Lung (tissue), 12 donors: ENCODE results near the gene ZIC2. TPM values are rescaled to one million over a fixed set of nuclear protein-coding genes. Genes with fewer than 3 reads are reported as not detected.

Source experiments
- ATAC-seq: fragments of 200-7000 bp; cut with Tn5 transposase; one replicate; pipeline ENCODE4 v1.9.1; 2020; ENCODE audit warnings: moderate number of reproducible peaks; ENCODE audit not compliant: insufficient read depth, low FRiP score
- DNase-seq, 3 donors: peaks; one replicate each; pipeline ENCODE4 v3.0.0-alpha.2; 2013 to 2017
- H3K27ac ChIP-seq, 2 donors: one replicate each; pipeline ENCODE4 v1.5.1; 2013; ENCODE audit warnings: mild to moderate bottlenecking in 2 of 2, moderate library complexity in 2 of 2, control low read depth in 1 of 2, inconsistent platforms in 1 of 2, low read depth in 1 of 2, low read length in 1 of 2
- H3K27me3 ChIP-seq, 3 donors: one replicate each; pipeline ENCODE4 v1.5.1; 2013; ENCODE audit warnings: low read length in 2 of 3; ENCODE audit not compliant: control insufficient read depth in 3 of 3, insufficient read depth in 3 of 3
- H3K36me3 ChIP-seq, 4 donors: one replicate each; pipeline ENCODE4 v1.5.1; 2013; ENCODE audit warnings: low read length in 4 of 4, mild to moderate bottlenecking in 1 of 4, moderate library complexity in 1 of 4; ENCODE audit not compliant: control insufficient read depth in 4 of 4, insufficient read depth in 4 of 4
- H3K4me1 ChIP-seq, 5 donors: one replicate each; pipeline ENCODE4 v1.5.1; 2013; ENCODE audit warnings: low read length in 5 of 5, mild to moderate bottlenecking in 2 of 5, moderate library complexity in 1 of 5; ENCODE audit not compliant: control insufficient read depth in 5 of 5, insufficient read depth in 5 of 5
- H3K4me3 ChIP-seq: one replicate; pipeline ENCODE4 v1.5.1; 2013; ENCODE audit warnings: mild to moderate bottlenecking, control low read depth, moderate library complexity
- H3K9ac ChIP-seq, 2 donors: one replicate each; pipeline ENCODE4 v1.5.1; 2013; ENCODE audit warnings: low read length in 2 of 2, control low read depth in 1 of 2; ENCODE audit not compliant: insufficient read depth in 1 of 2
- H3K9me3 ChIP-seq, 4 donors: one replicate each; pipeline ENCODE4 v1.5.1; 2013; ENCODE audit warnings: low read length in 3 of 4, mild to moderate bottlenecking in 1 of 4, moderate library complexity in 1 of 4; ENCODE audit not compliant: control insufficient read depth in 4 of 4, insufficient read depth in 3 of 4
- WGBS, 2 donors: extraction: QIAGEN DNeasy Blood & Tissue Kit; methylation state at CpG; one replicate each; pipeline ENCODE4 v1.1.7; 2013; 5-methylcytosine and 5-hydroxymethylcytosine counted together
- polyA plus RNA-seq, 2 donors: library from polyadenylated mRNA; stranded (reverse); fragments of 200-250 nt; gene quantifications; one replicate each; pipeline ENCODE4 v1.2.1, GENCODE V29; 2013
- total RNA-seq, 2 donors: library from RNA; depleted of rRNA in 1 of 2; stranded (reverse); fragments of >200 nt in 1 of 2; gene quantifications; one replicate each; pipeline ENCODE4 v1.2.1, GENCODE V29; 2014 to 2021
- TF ChIP-seq, protein P1 (sequence below): IDR thresholded peaks from 2 replicates; pipeline ENCODE4 v1.5.1; 2012; ENCODE audit warnings: mild to moderate bottlenecking; ENCODE audit errors: control extremely low read depth, extremely low read depth
- donor health status: control.
- donor health status: control.
- donor health status: Bipolar disorder and iron deficiency.
- donor health status: healthy.
- donor health status: DM: yes; HTN: yes; CAD: no.

Gene ZIC2
- total and polyA plus RNA-seq, 4 donors: 0.06 TPM; not detected in 3

DNA sequence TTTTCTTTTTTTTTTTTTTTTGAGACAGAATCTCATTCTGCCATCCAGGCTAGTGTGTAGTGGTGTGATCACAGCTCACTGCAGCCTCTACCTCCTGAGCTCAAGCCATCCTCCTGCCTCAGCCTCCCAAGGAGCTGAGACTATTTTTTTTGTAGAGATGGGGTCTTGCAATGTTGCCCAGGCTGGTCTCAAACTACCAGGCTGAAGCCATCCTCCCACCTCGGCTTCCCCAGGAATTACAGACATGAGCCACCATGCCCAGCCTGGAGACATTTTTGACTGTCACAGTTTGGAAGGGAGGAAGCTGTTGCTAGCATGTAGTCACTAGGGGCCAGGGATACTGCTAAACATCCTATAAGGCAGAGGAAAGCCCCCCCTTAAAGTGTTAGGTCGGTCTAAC, 33.9 kb upstream of the ZIC2 start:
- peaks cover 0 to 6% (median 2%) of the 10 kb centered on the region in 3 donors for H3K27me3 ChIP-seq
- DNase-seq (no peak), ATAC-seq (no peak)
- no peak overlapping the region for H3K9ac ChIP-seq
- peaks cover 0 to 19% (median 2%) of the 10 kb centered on the region in 5 donors for H3K4me1 ChIP-seq
- TF ChIP-seq, protein P1, sequence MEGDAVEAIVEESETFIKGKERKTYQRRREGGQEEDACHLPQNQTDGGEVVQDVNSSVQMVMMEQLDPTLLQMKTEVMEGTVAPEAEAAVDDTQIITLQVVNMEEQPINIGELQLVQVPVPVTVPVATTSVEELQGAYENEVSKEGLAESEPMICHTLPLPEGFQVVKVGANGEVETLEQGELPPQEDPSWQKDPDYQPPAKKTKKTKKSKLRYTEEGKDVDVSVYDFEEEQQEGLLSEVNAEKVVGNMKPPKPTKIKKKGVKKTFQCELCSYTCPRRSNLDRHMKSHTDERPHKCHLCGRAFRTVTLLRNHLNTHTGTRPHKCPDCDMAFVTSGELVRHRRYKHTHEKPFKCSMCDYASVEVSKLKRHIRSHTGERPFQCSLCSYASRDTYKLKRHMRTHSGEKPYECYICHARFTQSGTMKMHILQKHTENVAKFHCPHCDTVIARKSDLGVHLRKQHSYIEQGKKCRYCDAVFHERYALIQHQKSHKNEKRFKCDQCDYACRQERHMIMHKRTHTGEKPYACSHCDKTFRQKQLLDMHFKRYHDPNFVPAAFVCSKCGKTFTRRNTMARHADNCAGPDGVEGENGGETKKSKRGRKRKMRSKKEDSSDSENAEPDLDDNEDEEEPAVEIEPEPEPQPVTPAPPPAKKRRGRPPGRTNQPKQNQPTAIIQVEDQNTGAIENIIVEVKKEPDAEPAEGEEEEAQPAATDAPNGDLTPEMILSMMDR: no peak
- WGBS, 2 donors: 85 to 86% methylated on average over 2 of the region's 2 CpGs
- H3K27ac ChIP-seq: no peak overlapping the region
- H3K4me3 ChIP-seq: no peak overlapping the region
- no peaks in the 10 kb centered on the region for H3K36me3 ChIP-seq
- H3K9me3 ChIP-seq: no peaks in the 10 kb centered on the region

DNA sequence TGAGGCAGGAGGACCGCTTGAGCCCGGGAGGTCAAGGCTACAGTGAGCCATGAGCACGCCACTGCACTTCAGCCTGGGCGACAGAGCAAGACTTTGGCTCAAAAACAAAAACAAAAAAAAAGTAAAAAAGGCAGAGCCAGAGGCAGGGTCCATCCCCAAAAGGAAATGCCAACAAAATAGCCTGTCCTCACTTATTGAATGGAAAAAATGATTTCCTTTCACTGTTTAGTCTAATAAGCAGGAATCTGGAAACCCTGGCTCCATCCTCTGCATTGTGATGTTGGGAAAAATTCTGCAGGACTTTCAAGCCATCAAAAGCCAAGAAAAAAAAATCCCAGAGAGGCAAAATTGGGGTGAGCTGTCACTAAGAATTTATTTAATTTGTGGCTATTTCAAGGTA, 33.2 kb upstream of the ZIC2 start:
- no peaks in the 10 kb centered on the region for H3K9me3 ChIP-seq

DNA sequence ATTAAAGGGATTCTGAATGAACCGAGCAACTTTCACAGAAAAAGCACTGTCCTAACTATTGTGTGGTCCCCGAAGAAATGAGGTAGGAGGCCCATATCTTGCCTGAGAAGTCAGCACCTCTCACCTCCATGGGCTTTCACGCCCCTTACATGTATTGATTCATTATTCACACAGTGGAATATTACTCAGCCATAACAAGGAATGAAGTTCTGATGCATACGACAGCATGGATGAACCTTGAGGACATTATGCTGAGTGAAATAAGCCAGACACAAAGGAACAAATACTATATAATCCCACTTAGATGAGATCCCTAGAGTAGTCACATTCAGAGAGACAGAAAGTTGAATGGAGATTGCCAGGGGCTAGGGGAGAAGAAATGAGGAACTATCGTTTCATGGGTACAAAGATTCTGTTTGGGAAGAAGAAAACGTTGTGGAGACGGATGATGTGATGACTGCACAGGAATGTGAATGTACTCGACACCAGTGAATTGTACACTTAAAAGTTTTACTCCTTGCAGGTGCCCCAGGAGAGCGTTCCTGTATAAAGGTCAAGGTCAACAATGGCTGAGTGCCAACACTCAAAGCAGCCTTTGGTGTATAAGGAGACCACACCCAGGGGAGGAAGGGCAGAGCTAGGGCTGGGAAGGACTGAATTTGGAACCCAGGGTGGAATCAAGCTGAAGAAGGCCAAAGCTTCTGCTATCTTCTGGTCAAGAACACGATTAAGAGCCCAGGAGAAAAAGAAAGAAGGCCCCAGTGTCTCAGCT, 32.5 kb upstream of the ZIC2 start:
- peak; percentile 46 for ATAC-seq
- H3K27ac ChIP-seq: no peak overlapping the region
- peaks cover 0 to 12% (median 2%) of the 10 kb centered on the region in 3 donors for H3K27me3 ChIP-seq
- peaks cover 0 to 23% (median 2%) of the 10 kb centered on the region in 5 donors for H3K4me1 ChIP-seq
- no peak overlapping the region for H3K9ac ChIP-seq
- no peaks in the 10 kb centered on the region for H3K9me3 ChIP-seq
- H3K36me3 ChIP-seq: no peaks in the 10 kb centered on the region
- WGBS, 2 donors: 61 to 74% methylated on average over 10 of the region's 10 CpGs
- TF ChIP-seq, protein P1: no peak
- DNase-seq: no peak
- H3K4me3 ChIP-seq: no peak overlapping the region

More for the DNA sequence above, 33.2 kb upstream of the ZIC2 start:
- Histone ChIP-seq H3K9ac (no peak overlapping the region), H3K27me3 (peaks cover 0 to 6% (median 2%) of the 10 kb centered on the region in 3 donors), H3K36me3 (no peaks in the 10 kb centered on the region), H3K4me1 (peaks cover 0 to 23% (median 2%) of the 10 kb centered on the region in 5 donors), H3K4me3 (no peak overlapping the region), H3K27ac (no peak overlapping the region)
- TF ChIP-seq, protein P1: no peak
- no peak for ATAC-seq
- DNase-seq: no peak
- 68 to 87% methylated on average over 4 of the region's 4 CpGs for WGBS, 2 donors
